Uterus (tissue), 4 donors: ENCODE data around the gene SEPTIN5. TPM values are rescaled to one million over a fixed set of nuclear protein-coding genes. Genes with fewer than 3 reads are reported as not detected.

Source experiments
- DNase-seq, 2 donors: peaks; one replicate each; pipeline ENCODE4 v3.0.0-alpha.2; 2019 to 2020
- H3K27ac ChIP-seq, 2 donors: fragments of 200-600 bp; sonication (generic); 1 replicate in 1 of 2; 2 replicates in 1 of 2; pipeline ENCODE4 v1.5.1; 2016 to 2018
- H3K27me3 ChIP-seq, 2 donors: fragments of 200-600 bp; sonication (generic); one replicate each; pipeline ENCODE4 v1.5.1; 2018 to 2019; ENCODE audit warnings: control low read depth in 1 of 2
- H3K36me3 ChIP-seq, 2 donors: fragments of 200-600 bp; sonication (generic); one replicate each; pipeline ENCODE4 v1.5.1; 2019; ENCODE audit warnings: control low read depth in 1 of 2
- H3K4me1 ChIP-seq, 2 donors: fragments of 200-600 bp; sonication (generic); one replicate each; pipeline ENCODE4 v1.5.1; 2018 to 2019; ENCODE audit warnings: control low read depth in 1 of 2
- H3K4me3 ChIP-seq, 2 donors: fragments of 200-600 bp; sonication (generic); 1 replicate in 1 of 2; 2 replicates in 1 of 2; pipeline ENCODE4 v1.5.1; 2018 to 2019; ENCODE audit warnings: mild to moderate bottlenecking in 1 of 2
- H3K9me3 ChIP-seq, 2 donors: fragments of 200-600 bp; sonication (generic); one replicate each; pipeline ENCODE4 v1.5.1; 2019; ENCODE audit warnings: control low read depth in 1 of 2
- POLR2A ChIP-seq, 2 donors: fragments of 450-650 bp; IDR thresholded peaks; one replicate each; pipeline ENCODE4 v1.6.1; 2016; ENCODE audit warnings: antibody characterized with exemption in 2 of 2, mild to moderate bottlenecking in 1 of 2, moderate library complexity in 1 of 2
- intact Hi-C: fragments of 100-400 bp; cut with DNase I; formaldehyde crosslinking; loops from one replicate; pipeline ENCODE4 v1.15.1; 2023; ENCODE audit warnings: low total_unique reads
- total RNA-seq, 4 donors: library from RNA; depleted of rRNA in 3 of 4; stranded (reverse); fragments of >200 nt in 3 of 4; gene quantifications; one replicate each; pipeline versions ENCODE4 v1.1.0 to v1.2.4, GENCODE V29; 2014 to 2023
- TF ChIP-seq, protein P1 (sequence below), 4 experiments: fragments of 200-600 bp in 2 of 4; fragments of 450-650 bp in 2 of 4; sonication (generic) in 2 of 4; IDR thresholded peaks; one replicate each; pipeline ENCODE4 v1.5.1; 2016 to 2019; ENCODE audit warnings: antibody characterized with exemption in 4 of 4, mild to moderate bottlenecking in 2 of 4, moderate library complexity in 1 of 4
- donor health status: DM: yes; HTN: yes; CAD: no.

The SEPTIN5 gene
- total RNA-seq, 4 donors from 2014 or later: 9.4 to 67.6 (median 25.3) TPM

DNA sequence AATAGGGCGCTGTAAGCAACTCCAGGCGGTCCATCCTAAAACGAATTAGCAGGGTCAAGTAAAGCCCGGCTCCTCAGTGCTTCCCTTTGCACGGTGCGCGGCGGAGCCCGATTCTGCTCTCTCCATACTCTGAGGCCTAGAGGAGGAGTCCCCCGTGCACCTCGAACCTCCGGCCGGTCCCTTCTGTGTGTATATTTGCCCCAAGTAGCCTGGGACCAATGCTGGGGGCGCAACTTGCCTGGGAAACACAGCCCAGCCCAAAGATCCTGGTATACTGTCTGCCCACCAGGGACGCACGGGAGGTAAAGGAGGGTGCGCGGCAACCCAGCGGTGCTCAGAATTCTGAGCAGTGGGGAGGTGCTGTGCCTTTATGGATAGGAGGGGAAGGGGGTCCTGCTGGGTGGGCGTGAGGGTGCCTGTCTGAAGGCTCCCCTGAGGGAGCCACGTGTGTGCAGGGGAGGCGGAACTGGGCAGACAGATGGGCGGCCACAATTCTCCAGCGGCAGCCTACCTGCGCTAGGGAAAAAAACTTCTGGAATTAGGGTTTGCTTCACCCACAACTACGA, 41.5 kb downstream of the SEPTIN5 start:
- intact Hi-C loops: no loop called here
- Histone ChIP-seq H3K9me3 (no peaks in the 10 kb centered on the region), H3K27me3 (peaks cover 18 to 31% of the 10 kb centered on the region in 2 donors), H3K4me1 (peaks cover 0 to 22% of the 10 kb centered on the region in 2 donors), H3K4me3 (no peak overlapping the region), H3K27ac (no peak overlapping the region), H3K36me3 (no peaks in the 10 kb centered on the region)
- TF ChIP-seq, protein P1, sequence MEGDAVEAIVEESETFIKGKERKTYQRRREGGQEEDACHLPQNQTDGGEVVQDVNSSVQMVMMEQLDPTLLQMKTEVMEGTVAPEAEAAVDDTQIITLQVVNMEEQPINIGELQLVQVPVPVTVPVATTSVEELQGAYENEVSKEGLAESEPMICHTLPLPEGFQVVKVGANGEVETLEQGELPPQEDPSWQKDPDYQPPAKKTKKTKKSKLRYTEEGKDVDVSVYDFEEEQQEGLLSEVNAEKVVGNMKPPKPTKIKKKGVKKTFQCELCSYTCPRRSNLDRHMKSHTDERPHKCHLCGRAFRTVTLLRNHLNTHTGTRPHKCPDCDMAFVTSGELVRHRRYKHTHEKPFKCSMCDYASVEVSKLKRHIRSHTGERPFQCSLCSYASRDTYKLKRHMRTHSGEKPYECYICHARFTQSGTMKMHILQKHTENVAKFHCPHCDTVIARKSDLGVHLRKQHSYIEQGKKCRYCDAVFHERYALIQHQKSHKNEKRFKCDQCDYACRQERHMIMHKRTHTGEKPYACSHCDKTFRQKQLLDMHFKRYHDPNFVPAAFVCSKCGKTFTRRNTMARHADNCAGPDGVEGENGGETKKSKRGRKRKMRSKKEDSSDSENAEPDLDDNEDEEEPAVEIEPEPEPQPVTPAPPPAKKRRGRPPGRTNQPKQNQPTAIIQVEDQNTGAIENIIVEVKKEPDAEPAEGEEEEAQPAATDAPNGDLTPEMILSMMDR (IDR thresholded peaks at IDR 0.05): no peak
- no peak for TF ChIP-seq POLR2A (IDR thresholded peaks at IDR 0.05)
- no peak for DNase-seq

DNA sequence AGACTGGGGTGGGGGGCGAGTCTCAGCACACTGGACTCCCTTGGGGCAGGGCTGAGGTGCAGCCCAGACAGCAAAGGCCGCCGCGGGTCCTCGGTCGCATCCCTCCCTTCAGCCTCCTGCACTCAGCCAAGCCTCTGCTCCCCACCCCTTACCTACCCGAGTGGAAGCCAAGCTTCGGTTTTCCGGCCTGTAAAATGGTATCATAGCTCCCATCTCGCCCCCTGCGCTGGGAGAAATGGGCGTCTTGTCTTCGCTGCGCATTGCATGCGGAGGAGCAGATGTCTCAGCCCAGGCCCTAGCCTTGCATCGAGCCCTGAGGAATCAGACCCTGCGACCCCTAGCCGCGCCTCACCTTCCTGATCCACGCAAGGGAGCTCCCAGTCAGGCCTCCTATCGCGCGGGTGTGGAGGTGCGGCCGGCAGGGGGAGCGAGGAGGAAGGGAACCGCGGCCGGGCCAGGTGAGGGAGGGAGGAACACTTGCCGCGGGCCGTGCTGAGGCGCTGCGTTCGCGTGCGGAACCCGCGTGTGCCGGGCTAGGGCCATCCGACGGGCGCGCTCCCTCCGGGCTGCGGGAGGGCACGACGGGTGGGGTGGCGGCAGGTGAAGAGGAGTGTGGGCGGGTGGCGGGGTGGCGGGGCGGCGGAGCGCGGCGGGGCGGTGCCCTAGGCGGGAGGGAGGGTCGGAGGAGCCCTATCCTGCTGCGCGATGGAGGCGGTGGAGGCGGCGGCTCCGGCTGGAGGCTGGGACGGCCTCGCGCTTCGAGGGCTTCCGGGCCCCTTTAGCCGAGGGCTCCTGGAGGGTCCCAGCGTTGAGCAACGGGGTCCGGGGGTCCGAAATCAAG, 42.2 kb downstream of the SEPTIN5 start:
- Histone ChIP-seq H3K9me3 (no peaks in the 10 kb centered on the region), H3K36me3 (no peaks in the 10 kb centered on the region), H3K4me3 (no peak overlapping the region), H3K27me3 (peaks cover 18 to 31% of the 10 kb centered on the region in 2 donors), H3K4me1 (peaks cover 0 to 26% of the 10 kb centered on the region in 2 donors), H3K27ac (no peak overlapping the region)
- intact Hi-C loops: no loop called here
- TF ChIP-seq, protein P1 (IDR thresholded peaks at IDR 0.05): peak; percentile 36 to 68 (median 42)
- no peak for TF ChIP-seq POLR2A (IDR thresholded peaks at IDR 0.05)
- DNase-seq: peak in 1 of 2 donors; percentile 34

DNA sequence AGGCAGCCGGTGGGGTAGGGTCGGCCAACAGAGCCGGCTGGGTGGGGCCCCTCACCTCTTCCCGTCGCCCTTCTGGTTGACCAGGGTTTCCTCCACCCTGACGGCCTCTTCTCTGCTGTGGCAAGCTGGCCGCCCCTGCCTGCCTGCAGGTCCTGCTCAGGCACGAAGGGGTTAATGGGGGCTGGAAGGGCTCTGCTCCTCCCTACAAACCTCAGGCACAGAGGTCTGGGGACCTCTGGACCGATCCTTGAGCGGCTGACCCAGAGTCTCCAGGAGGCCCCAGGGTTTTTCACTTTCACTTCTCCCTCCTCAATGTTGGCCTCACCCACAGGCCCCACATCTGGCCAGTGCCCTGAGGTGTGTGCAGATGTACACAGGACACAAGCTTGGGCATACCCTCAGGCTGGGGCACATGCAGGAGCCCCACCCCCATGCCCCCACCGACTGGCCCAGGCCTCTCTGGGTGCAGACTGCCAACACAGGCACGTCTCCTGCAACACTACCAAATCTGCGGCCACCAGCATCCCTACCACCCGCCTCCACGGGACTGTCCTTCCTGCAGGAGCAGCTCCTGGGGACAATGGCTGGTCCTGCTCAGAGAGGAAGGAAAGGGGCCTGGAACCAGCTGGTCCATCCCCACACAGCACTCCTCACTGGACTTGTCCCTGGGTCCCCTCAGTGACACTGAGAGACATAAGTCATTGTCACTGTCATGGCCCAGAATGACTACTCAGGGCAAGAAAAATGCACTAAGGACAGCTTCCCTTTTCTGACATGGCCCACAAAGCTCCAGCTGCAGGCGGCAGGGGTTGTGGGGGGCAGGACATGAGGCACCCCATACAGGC, 43.1 kb downstream of the SEPTIN5 start:
- no peak for DNase-seq
- TF ChIP-seq, protein P1 (IDR thresholded peaks at IDR 0.05): no peak
- no peak for TF ChIP-seq POLR2A (IDR thresholded peaks at IDR 0.05)
- H3K36me3 ChIP-seq: no peaks in the 10 kb centered on the region
- intact Hi-C loops: no loop called here
- peaks cover 18 to 38% of the 10 kb centered on the region in 2 donors for H3K27me3 ChIP-seq
- peaks cover 0 to 26% of the 10 kb centered on the region in 2 donors for H3K4me1 ChIP-seq
- no peak overlapping the region for H3K4me3 ChIP-seq
- H3K27ac ChIP-seq: no peak overlapping the region
- H3K9me3 ChIP-seq: no peaks in the 10 kb centered on the region

DNA sequence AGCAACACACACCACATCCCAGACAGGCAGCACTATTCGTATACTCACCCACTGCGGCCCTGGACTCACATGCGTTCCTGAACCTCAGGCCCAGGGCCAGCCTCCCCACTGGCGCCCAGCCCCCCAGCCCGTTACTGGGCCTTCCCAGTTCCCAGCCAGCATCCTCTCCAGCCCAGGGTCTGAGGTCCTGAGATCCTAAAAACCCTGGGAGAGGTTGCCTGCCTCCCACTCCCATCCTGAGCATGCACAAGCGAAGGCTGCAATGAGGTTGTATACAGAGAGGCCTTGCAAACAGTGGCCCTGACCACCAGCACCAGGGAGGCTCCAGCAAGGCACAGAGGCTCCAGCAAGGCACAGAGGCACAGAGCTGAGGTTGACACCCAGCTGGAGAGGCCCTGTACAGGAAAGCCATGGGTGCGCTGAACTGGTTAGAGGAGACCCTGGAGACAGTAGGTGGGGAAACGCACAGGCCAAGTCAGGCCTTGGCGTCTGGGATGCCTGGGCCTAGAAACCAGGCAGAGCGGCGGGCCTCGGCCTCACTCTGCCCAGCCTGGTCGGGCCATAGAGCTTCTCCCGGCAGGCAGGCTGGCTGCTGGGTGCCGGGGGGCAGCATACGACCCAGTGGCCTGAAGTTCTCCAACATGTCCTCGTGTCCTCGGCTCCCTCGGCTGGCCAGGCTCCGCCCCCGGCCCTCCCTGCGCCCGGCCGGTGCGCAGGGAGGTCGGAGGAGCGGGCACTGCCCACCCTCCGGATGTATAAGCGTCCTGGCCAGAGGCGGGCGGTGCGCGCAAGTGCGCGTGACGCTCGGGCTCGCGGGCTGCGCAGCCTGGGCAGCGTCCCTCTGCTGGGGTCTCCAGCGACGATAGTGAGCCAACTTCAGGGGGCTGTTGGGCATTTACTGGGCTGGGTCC, 43.9 kb downstream of the SEPTIN5 start:
- no peak overlapping the region for H3K4me3 ChIP-seq
- H3K27ac ChIP-seq: no peak overlapping the region
- H3K27me3 ChIP-seq: peaks cover 18 to 44% of the 10 kb centered on the region in 2 donors
- TF ChIP-seq POLR2A (IDR thresholded peaks at IDR 0.05): no peak
- TF ChIP-seq, protein P1 (IDR thresholded peaks at IDR 0.05): no peak
- no peaks in the 10 kb centered on the region for H3K36me3 ChIP-seq
- no peak for DNase-seq
- H3K9me3 ChIP-seq: no peaks in the 10 kb centered on the region
- peaks cover 0 to 26% of the 10 kb centered on the region in 2 donors for H3K4me1 ChIP-seq
- intact Hi-C loops: no loop called here
